H7 (cell line): ENCODE results near the gene ATAD3A. TPM values are rescaled to one million over a fixed set of nuclear protein-coding genes. Genes with fewer than 3 reads are reported as not detected.

Source experiments
- DNase-seq: peaks from one replicate; pipeline ENCODE4 v3.0.0; 2012
- H3K27me3 ChIP-seq: 2 replicates; pipeline ENCODE4 v1.6.0; 2011; ENCODE audit warnings: mild to moderate bottlenecking, low read length; ENCODE audit not compliant: control insufficient read depth, insufficient read depth
- H3K36me3 ChIP-seq: replicated peaks from 2 replicates; pipeline ENCODE4 v1.5.1; 2011; ENCODE audit warnings: low read length; ENCODE audit not compliant: control insufficient read depth, insufficient read depth
- H3K4me3 ChIP-seq: 2 replicates; pipeline ENCODE4 v1.5.1; 2011; ENCODE audit warnings: low read depth, mild to moderate bottlenecking, control low read depth, low read length, moderate library complexity; ENCODE audit not compliant: insufficient read depth
- total RNA-seq: library from RNA; depleted of rRNA; stranded (reverse); fragments of >200 nt; shearing (Covaris generic); gene quantifications from 2 replicates; pipeline ENCODE4 v1.2.3, GENCODE V29; 2014

ATAD3A gene
- total RNA-seq, 1 experiment from 2014 or later: 113 TPM

GRCh38 chr1:1559066-1559465 is 47.1 kb downstream of the ATAD3A start:
- no peak for DNase-seq
- Histone ChIP-seq H3K36me3 (peaks cover 15% of the 10 kb centered on the region), H3K27me3 (no peaks in the 10 kb centered on the region), H3K4me3 (no peak overlapping the region)

GRCh38 chr1:1560178-1560577 is 48.2 kb downstream of the ATAD3A start:
- Histone ChIP-seq H3K4me3 (no peak overlapping the region), H3K27me3 (no peaks in the 10 kb centered on the region), H3K36me3 (peaks cover 22% of the 10 kb centered on the region)
- no peak for DNase-seq

- H3K27me3 ChIP-seq: no peaks in the 10 kb centered on the region
- H3K36me3 ChIP-seq: peaks cover 22% of the 10 kb centered on the region
- DNase-seq: no peak
Measured at GRCh38 chr1:1561801-1562470, 50.0 kb downstream of the ATAD3A start.

GRCh38 chr1:1562556-1563195 is 50.7 kb downstream of the ATAD3A start:
- no peak for DNase-seq
- H3K4me3 ChIP-seq: no peak overlapping the region
- peaks cover 22% of the 10 kb centered on the region for H3K36me3 ChIP-seq
- H3K27me3 ChIP-seq: no peaks in the 10 kb centered on the region

More at GRCh38 chr1:1561801-1562470, 50.0 kb downstream of the ATAD3A start:
- no peak overlapping the region for H3K4me3 ChIP-seq

- H3K27me3 ChIP-seq: no peaks in the 10 kb centered on the region
- no peak overlapping the region for H3K4me3 ChIP-seq
- H3K36me3 ChIP-seq: peaks cover 22% of the 10 kb centered on the region
- no peak for DNase-seq
Measured at GRCh38 chr1:1563688-1564087, 51.7 kb downstream of the ATAD3A start.

GRCh38 chr1:1564268-1564667 is 52.3 kb downstream of the ATAD3A start:
- Histone ChIP-seq H3K27me3 (no peaks in the 10 kb centered on the region), H3K4me3 (no peak overlapping the region), H3K36me3 (peaks cover 22% of the 10 kb centered on the region)
- no peak for DNase-seq

GRCh38 chr1:1565340-1565739 is 53.4 kb downstream of the ATAD3A start:
- Histone ChIP-seq H3K36me3 (peaks cover 22% of the 10 kb centered on the region), H3K27me3 (no peaks in the 10 kb centered on the region), H3K4me3 (no peak overlapping the region)
- no peak for DNase-seq

- Histone ChIP-seq H3K4me3 (no peak overlapping the region), H3K36me3 (peaks cover 18% of the 10 kb centered on the region), H3K27me3 (no peaks in the 10 kb centered on the region)
- DNase-seq: no peak
Measured at GRCh38 chr1:1567152-1567875, 55.4 kb downstream of the ATAD3A start.

GRCh38 chr1:1567891-1568291 is 55.9 kb downstream of the ATAD3A start:
- DNase-seq: peak; percentile 57
- H3K36me3 ChIP-seq: peaks cover 13% of the 10 kb centered on the region

GRCh38 chr1:1569341-1569740 is 57.4 kb downstream of the ATAD3A start:
- Histone ChIP-seq H3K36me3 (peaks cover 3% of the 10 kb centered on the region), H3K27me3 (no peaks in the 10 kb centered on the region), H3K4me3 (no peak overlapping the region)
- no peak for DNase-seq

More at GRCh38 chr1:1567891-1568291, 55.9 kb downstream of the ATAD3A start:
- Histone ChIP-seq H3K4me3 (no peak overlapping the region), H3K27me3 (no peaks in the 10 kb centered on the region)

- Histone ChIP-seq H3K27me3 (no peaks in the 10 kb centered on the region; the same call in 1 of the 2 replicates), H3K4me3 (peak overlapping the region; percentile 100), H3K36me3 (no peaks in the 10 kb centered on the region; the same call in 1 of the 2 replicates)
- peak; percentile 95 for DNase-seq
Measured at GRCh38 chr1:1573843-1574720, 62.1 kb downstream of the ATAD3A start.

- H3K27me3 ChIP-seq: no peaks in the 10 kb centered on the region; the same call in 1 of the 2 replicates
- peak within 1 kb of the TSS; percentile 100 for H3K4me3 ChIP-seq
- no peaks in the 10 kb centered on the region for H3K36me3 ChIP-seq
- peak; percentile 98 for DNase-seq
Measured at GRCh38 chr1:1574721-1575537, 63.0 kb downstream of the ATAD3A start, which contains the start of gene SSU72. Gene SSU72, minus strand, starts transcription at chr1:1574863. Its CDS starts 306 bp downstream, at chr1:1574557.

- Histone ChIP-seq H3K27me3 (no peaks in the 10 kb centered on the region; the same call in 1 of the 2 replicates), H3K36me3 (no peaks in the 10 kb centered on the region), H3K4me3 (no peak overlapping the region)
- no peak for DNase-seq
Measured at GRCh38 chr1:1577367-1578011, 65.5 kb downstream of the ATAD3A start.
